IMR-90 (cell line): ENCODE data around the gene KLHL33. TPM values are rescaled to one million over a fixed set of nuclear protein-coding genes. Genes with fewer than 3 reads are reported as not detected.
A peak's percentile ranks its signal among the peaks of the same experiment; 100 is the strongest.

Experiments used
- ATAC-seq: fragments of 200-7000 bp; cut with Tn5 transposase; 2 replicates; pipeline ENCODE4 v1.9.1; 2020; ENCODE audit warnings: low read depth, mild to moderate bottlenecking, moderate library complexity
- BruUV-seq: library from RNA; stranded (reverse); fragments of 400-500 nt; replicated peaks from 2 replicates; lab custom pipeline; 2021; lab: Mats Ljungman, UMichigan
- CTCF ChIA-PET: fragments of 300-600 bp; formaldehyde crosslinking; extraction: SDS; loops from one replicate; lab custom pipeline; 2021; ENCODE audit warnings: antibody characterized with exemption; lab: Yijun Ruan, JAX
- POLR2A ChIA-PET: fragments of 300-600 bp; sonication (Branson Sonifier 250); formaldehyde crosslinking; loops from one replicate; lab custom pipeline; 2022; ENCODE audit warnings: antibody characterized with exemption; ENCODE audit not compliant: unreplicated experiment; lab: Charles Lee
- DNase-seq: peaks from one replicate; pipeline ENCODE4 v3.0.0; 2013
- H2AFZ ChIP-seq: replicated peaks from 2 replicates; pipeline ENCODE3; 2013; ENCODE audit warnings: low read length, mild to moderate bottlenecking; ENCODE audit not compliant: poor library complexity
- H2AK5ac ChIP-seq: 2 replicates; pipeline ENCODE4 v1.6.1; 2013; ENCODE audit warnings: low read depth, low read length, inconsistent platforms
- H2AK9ac ChIP-seq: replicated peaks from 2 replicates; pipeline ENCODE3; 2013; ENCODE audit warnings: mild to moderate bottlenecking, low read depth, low read length, moderate library complexity; ENCODE audit not compliant: poor library complexity
- H2BK120ac ChIP-seq: 2 replicates; pipeline ENCODE4 v1.6.1; 2013; ENCODE audit warnings: low read depth, low read length, inconsistent platforms
- H2BK15ac ChIP-seq: 3 replicates; pipeline ENCODE4 v1.6.1; 2013; ENCODE audit warnings: low read depth, low read length, inconsistent platforms
- H2BK20ac ChIP-seq: 2 replicates; pipeline ENCODE4 v1.6.1; 2013; ENCODE audit warnings: low read depth, mild to moderate bottlenecking, inconsistent platforms, low read length, moderate library complexity
- H2BK5ac ChIP-seq: 2 replicates; pipeline ENCODE4 v1.6.1; 2013; ENCODE audit warnings: mild to moderate bottlenecking, low read depth, low read length, inconsistent platforms; ENCODE audit not compliant: poor library complexity, severe bottlenecking
- H3K14ac ChIP-seq: replicated peaks from 2 replicates; pipeline ENCODE4 v1.6.1; 2013; ENCODE audit warnings: low read depth, low read length, inconsistent platforms
- H3K18ac ChIP-seq: 2 replicates; pipeline ENCODE4 v1.6.1; 2013; ENCODE audit warnings: low read depth, low read length, control low read depth
- H3K23ac ChIP-seq: 2 replicates; pipeline ENCODE4 v1.6.1; 2013; ENCODE audit warnings: low read depth, low read length, inconsistent platforms
- H3K27ac ChIP-seq: 2 replicates; pipeline ENCODE4 v1.5.1; 2013; ENCODE audit warnings: mild to moderate bottlenecking, control low read depth, low read length; ENCODE audit not compliant: insufficient read depth
- H3K27me3 ChIP-seq: 2 replicates; pipeline ENCODE4 v1.6.1; 2013; ENCODE audit warnings: low read length; ENCODE audit not compliant: control insufficient read depth, insufficient read depth
- H3K36me3 ChIP-seq: 2 replicates; pipeline ENCODE4 v1.6.1; 2013; ENCODE audit warnings: low read length, mixed read lengths; ENCODE audit not compliant: control insufficient read depth, insufficient read depth
- H3K4ac ChIP-seq: 2 replicates; pipeline ENCODE4 v1.6.1; 2013; ENCODE audit warnings: low read depth, low read length, inconsistent platforms
- H3K4me1 ChIP-seq: 2 replicates; pipeline ENCODE4 v1.6.1; 2013; ENCODE audit warnings: low read length, mixed read lengths; ENCODE audit not compliant: control insufficient read depth, insufficient read depth
- H3K4me2 ChIP-seq: 2 replicates; pipeline ENCODE4 v1.6.1; 2013; ENCODE audit warnings: low read depth, mild to moderate bottlenecking, control low read depth, low read length, moderate library complexity
- H3K4me3 ChIP-seq: 2 replicates; pipeline ENCODE4 v1.5.1; 2013; ENCODE audit warnings: low read depth, mild to moderate bottlenecking, control low read depth, low read length, moderate library complexity; ENCODE audit not compliant: insufficient read depth
- H3K56ac ChIP-seq: 2 replicates; pipeline ENCODE4 v1.6.1; 2013; ENCODE audit warnings: low read length, inconsistent platforms; ENCODE audit not compliant: insufficient read depth; ENCODE audit errors: extremely low read depth
- H3K79me1 ChIP-seq, 2 experiments: 2 replicates each; pipeline ENCODE4 v1.6.1; 2013; ENCODE audit warnings: low read length in 2 of 2, inconsistent platforms in 1 of 2, low read depth in 1 of 2
- H3K9ac ChIP-seq: 2 replicates; pipeline ENCODE4 v1.6.1; 2013; ENCODE audit warnings: low read depth, low read length, control low read depth
- H3K9me1 ChIP-seq: 2 replicates; pipeline ENCODE4 v1.6.1; 2013; ENCODE audit warnings: low read length, inconsistent platforms; ENCODE audit not compliant: insufficient read depth
- H3K9me3 ChIP-seq: 2 replicates; pipeline ENCODE4 v1.6.1; 2013; ENCODE audit warnings: low read length; ENCODE audit not compliant: control insufficient read depth, insufficient read depth
- H4K20me1 ChIP-seq: 2 replicates; pipeline ENCODE4 v1.6.1; 2013; ENCODE audit warnings: low read length, inconsistent platforms; ENCODE audit not compliant: insufficient read depth
- H4K5ac ChIP-seq: 2 replicates; pipeline ENCODE4 v1.6.1; 2013; ENCODE audit warnings: mild to moderate bottlenecking, low read depth, low read length, control low read depth
- H4K8ac ChIP-seq, 2 experiments: 2 replicates each; pipeline ENCODE4 v1.6.1; 2013; ENCODE audit warnings: low read depth in 2 of 2, low read length in 2 of 2, control low read depth in 1 of 2, inconsistent platforms in 1 of 2
- H4K91ac ChIP-seq: 2 replicates; pipeline ENCODE4 v1.6.1; 2013; ENCODE audit warnings: low read depth, low read length, inconsistent platforms; ENCODE audit not compliant: insufficient read depth
- BHLHE40 ChIP-seq: fragments of 150-350 bp; IDR thresholded peaks from 2 replicates; pipeline ENCODE4 v1.6.1; 2016; ENCODE audit warnings: mild to moderate bottlenecking, low read depth, low read length
- CEBPB ChIP-seq: IDR thresholded peaks from 2 replicates; pipeline ENCODE4 v1.6.1; 2012; ENCODE audit warnings: low read depth, low read length, improper control_type of control experiment
- FOS ChIP-seq: fragments of 150-350 bp; IDR thresholded peaks from 2 replicates; pipeline ENCODE4 v1.6.1; 2016; ENCODE audit warnings: low read depth, low read length
- MAFK ChIP-seq: IDR thresholded peaks from 2 replicates; pipeline ENCODE4 v1.6.1; 2012; ENCODE audit warnings: low read depth, low read length, improper control_type of control experiment
- MXI1 ChIP-seq: IDR thresholded peaks from 2 replicates; pipeline ENCODE4 v1.6.1; 2012; ENCODE audit warnings: low read depth, mild to moderate bottlenecking, low read length, moderate library complexity, borderline replicate concordance
- NFE2L2 ChIP-seq: fragments of 150-350 bp; IDR thresholded peaks from 2 replicates; pipeline ENCODE4 v1.6.1; 2016; ENCODE audit warnings: low read depth, mild to moderate bottlenecking, low read length
- RAD21 ChIP-seq: IDR thresholded peaks from 2 replicates; pipeline ENCODE4 v1.6.1; 2012; ENCODE audit warnings: low read length, improper control_type of control experiment
- RCOR1 ChIP-seq: IDR thresholded peaks from 2 replicates; pipeline ENCODE4 v1.6.1; 2012; ENCODE audit warnings: mild to moderate bottlenecking, low read length, improper control_type of control experiment; ENCODE audit not compliant: insufficient replicate concordance
- SMC3 ChIP-seq: fragments of 150-350 bp; IDR thresholded peaks from 2 replicates; pipeline ENCODE4 v1.6.1; 2016; ENCODE audit warnings: low read depth, mild to moderate bottlenecking, antibody characterized with exemption, low read length, moderate library complexity
- WGBS, 2 experiments: methylation state at CpG; one replicate each; pipeline versions ENCODE4 v1.1.5 to v1.1.7; 2013; ENCODE audit warnings: missing lambda C conversion rate in 2 of 2; ENCODE audit not compliant: insufficient read length in 1 of 2; ENCODE audit errors: extremely low coverage in 2 of 2; 5-methylcytosine and 5-hydroxymethylcytosine counted together
- dilution Hi-C: fragments of 300-500 bp; cut with HindIII; formaldehyde crosslinking; loops from one replicate; pipeline ENCODE4 v1.14.3; 2018; ENCODE audit warnings: low sequenced_read_pairs; ENCODE audit not compliant: unreplicated experiment
- in situ Hi-C: fragments of 300-500 bp; cut with MboI; formaldehyde crosslinking; loops from 3 replicates; pipeline ENCODE4 v1.14.3; 2019; ENCODE audit warnings: low sequenced_read_pairs, inconsistent platforms, mixed read lengths
- intact Hi-C: fragments of 100-400 bp; cut with micrococcal nuclease; formaldehyde crosslinking; loops from 2 replicates; pipeline ENCODE4 v1.10.0; 2022
- polyA plus RNA-seq, 3 experiments: library from polyadenylated mRNA; depleted of rRNA; stranded (reverse); fragments of >200 nt; gene quantifications; 2 replicates each; pipeline ENCODE4 v1.2.3, GENCODE V29; 2012; ENCODE audit warnings: low replicate concordance in 1 of 3
- total RNA-seq: library from RNA; depleted of rRNA; stranded (reverse); fragments of >200 nt; gene quantifications from 2 replicates; pipeline ENCODE4 v1.2.3, GENCODE V29; 2012
- TF ChIP-seq, protein P1 (sequence below): fragments of 150-350 bp; IDR thresholded peaks from 2 replicates; pipeline ENCODE4 v1.6.1; 2017; ENCODE audit warnings: mild to moderate bottlenecking, antibody characterized with exemption, low read length, low read depth

The KLHL33 gene
- total and polyA plus RNA-seq, 2 of the 4 experiments (the other 2 are of a cell fraction): under 0.01 to 0.03 TPM

DNA sequence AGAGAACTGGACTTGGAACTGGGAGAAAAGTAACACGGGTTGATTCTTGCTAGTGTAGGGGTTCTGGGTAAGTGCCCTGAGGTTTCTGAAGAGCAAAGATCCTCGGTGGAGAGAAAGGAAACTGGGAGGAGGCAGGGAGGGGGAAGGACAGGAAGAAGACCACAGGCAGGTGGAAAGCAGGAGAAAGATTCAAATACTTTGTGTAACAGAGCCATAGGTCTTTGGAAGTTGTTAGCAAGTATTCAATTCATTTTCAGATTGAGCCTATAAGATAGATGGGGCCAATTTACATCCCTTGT is 34.6 kb upstream of the KLHL33 start:
- H4K5ac ChIP-seq: no peak overlapping the region
- in situ Hi-C loops: loop anchor here (25.0 kb wide), 1 partner anchor 617 kb away; the partner anchor contains the start of gene ZNF219

More for the DNA sequence above, 34.6 kb upstream of the KLHL33 start:
- DNase-seq (no peak), ATAC-seq (no peak)
- no peak overlapping the region for H2BK120ac ChIP-seq
- no peak overlapping the region for H2BK15ac ChIP-seq
- dilution Hi-C loops (no loop called here), intact Hi-C loops (no loop called here)
- H3K9me3 ChIP-seq: no peaks in the 10 kb centered on the region
- no peak overlapping the region for H2BK20ac ChIP-seq
- peaks cover 5% of the 10 kb centered on the region for H3K36me3 ChIP-seq
- H3K4me1 ChIP-seq: peaks cover 4% of the 10 kb centered on the region; the same call in 1 of the 2 replicates
- H2AFZ ChIP-seq: peak overlapping the region; percentile 88
- no peak overlapping the region for H4K91ac ChIP-seq
- POLR2A ChIA-PET: no interaction called here
- 0 out of 2 replicates have a peak overlapping the region, but pooled peaks have one; percentile 72 for H3K4ac ChIP-seq
- H3K18ac ChIP-seq: no peak overlapping the region
- peak overlapping the region; percentile 95 for H3K4me2 ChIP-seq
- H3K79me1 ChIP-seq: peaks cover 15 to 17% of the 10 kb centered on the region in 2 experiments
- no peak overlapping the region; the same call in 1 of the 2 replicates for H3K27ac ChIP-seq
- peak overlapping the region; percentile 73 for H3K23ac ChIP-seq
- BruUV-seq: no TSS peak
- H4K20me1 ChIP-seq: no peaks in the 10 kb centered on the region
- TF ChIP-seq CEBPB (no peak), MAFK (no peak), NFE2L2 (no peak), SMC3 (no peak), RAD21 (no peak), BHLHE40 (no peak), FOS (no peak), MXI1 (no peak), RCOR1 (no peak)
- TF ChIP-seq, protein P1, sequence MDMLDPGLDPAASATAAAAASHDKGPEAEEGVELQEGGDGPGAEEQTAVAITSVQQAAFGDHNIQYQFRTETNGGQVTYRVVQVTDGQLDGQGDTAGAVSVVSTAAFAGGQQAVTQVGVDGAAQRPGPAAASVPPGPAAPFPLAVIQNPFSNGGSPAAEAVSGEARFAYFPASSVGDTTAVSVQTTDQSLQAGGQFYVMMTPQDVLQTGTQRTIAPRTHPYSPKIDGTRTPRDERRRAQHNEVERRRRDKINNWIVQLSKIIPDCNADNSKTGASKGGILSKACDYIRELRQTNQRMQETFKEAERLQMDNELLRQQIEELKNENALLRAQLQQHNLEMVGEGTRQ: no peak
- H2BK5ac ChIP-seq: no peak overlapping the region
- CTCF ChIA-PET: no interaction called here
- peak overlapping the region; percentile 53 to 73; a peak in 3 of 4 replicates for H4K8ac ChIP-seq
- H3K9ac ChIP-seq: peak overlapping the region; percentile 75; the same call in 1 of the 2 replicates
- no peak overlapping the region; the same call in 1 of the 2 replicates for H3K56ac ChIP-seq
- H3K14ac ChIP-seq: no peak overlapping the region
- H3K4me3 ChIP-seq: peak overlapping the region; percentile 88; the same call in 1 of the 2 replicates
- peaks cover 7% of the 10 kb centered on the region for H3K9me1 ChIP-seq
- H2AK9ac ChIP-seq: no peak overlapping the region
- H3K27me3 ChIP-seq: no peaks in the 10 kb centered on the region
- no peak overlapping the region; the same call in 1 of the 2 replicates for H2AK5ac ChIP-seq
- no CpG with 5 or more reads among the region's 2 CpGs for WGBS, 2 experiments
